Kidney (tissue), 14 donors: ENCODE data around the gene TMEM267. TPM values are rescaled to one million over a fixed set of nuclear protein-coding genes. Genes with fewer than 3 reads are reported as not detected.
"Not testable (repeated sequence)": the region's sequence is repeated elsewhere in the genome, so short reads cannot be mapped to it uniquely, and the experiment has no call there.

ENCODE experiments used
- DNase-seq, 5 donors: peaks; one replicate each; pipeline ENCODE4 v3.0.0-alpha.2; 2013 to 2020
- FAIRE-seq: peaks from 2 replicates; lab custom pipeline; 2012; peaks lifted over from hg19 to GRCh38; lab: Jason Lieb, UNC
- H3K27ac ChIP-seq, 2 donors: one replicate each; pipeline ENCODE4 v1.7.0; 2013; ENCODE audit warnings: low read depth in 2 of 2, low read length in 2 of 2, inconsistent platforms in 1 of 2
- H3K27me3 ChIP-seq: one replicate; pipeline ENCODE4 v1.7.1; 2013; ENCODE audit warnings: low read length, inconsistent platforms; ENCODE audit not compliant: control insufficient read depth, insufficient read depth
- H3K36me3 ChIP-seq, 3 donors: one replicate each; pipeline versions ENCODE4 v1.7.0 to v1.7.1; 2013; ENCODE audit warnings: low read length in 3 of 3, control low read depth in 1 of 3, inconsistent platforms in 1 of 3; ENCODE audit not compliant: insufficient read depth in 3 of 3, control insufficient read depth in 2 of 3
- H3K4me1 ChIP-seq, 3 donors: one replicate each; pipeline versions ENCODE4 v1.7.0 to v1.7.1; 2013; ENCODE audit warnings: low read length in 3 of 3, inconsistent platforms in 1 of 3, low read depth in 1 of 3; ENCODE audit not compliant: control insufficient read depth in 2 of 3, insufficient read depth in 2 of 3
- H3K4me3 ChIP-seq, 3 donors: one replicate each; pipeline versions ENCODE4 v1.7.0 to v1.8.1; 2013; ENCODE audit warnings: low read length in 3 of 3, control low read depth in 1 of 3, inconsistent platforms in 1 of 3
- H3K9ac ChIP-seq, 3 donors: one replicate each; pipeline versions ENCODE4 v1.7.0 to v1.7.1; 2013; ENCODE audit warnings: low read length in 3 of 3, control low read depth in 1 of 3, inconsistent platforms in 1 of 3
- H3K9me3 ChIP-seq, 3 donors: one replicate each; pipeline versions ENCODE4 v1.7.0 to v1.7.1; 2013; ENCODE audit warnings: low read length in 3 of 3, control low read depth in 1 of 3, inconsistent platforms in 1 of 3; ENCODE audit not compliant: control insufficient read depth in 2 of 3, insufficient read depth in 1 of 3
- CTCF ChIP-seq: IDR thresholded peaks from 3 replicates; pipeline ENCODE4 v1.5.1; 2012; ENCODE audit warnings: mild to moderate bottlenecking, moderate library complexity, borderline replicate concordance; ENCODE audit not compliant: insufficient read depth; ENCODE audit errors: extremely low read depth
- intact Hi-C: fragments of 100-400 bp; cut with DNase I; formaldehyde crosslinking; loops from one replicate; pipeline ENCODE4 v1.11.1; 2022
- polyA plus RNA-seq: library from polyadenylated mRNA; stranded (reverse); fragments of 350-450 nt; fragmentation: Illumina TruSeq; extraction: RNeasy Lipid Tissue Mini Kit (QIAGEN cat#74804); gene quantifications from one replicate; pipeline ENCODE4 v1.2.3, GENCODE V29; 2014; ENCODE audit warnings: low read depth, low replicate concordance; ENCODE audit not compliant: insufficient read depth
- total RNA-seq: library from RNA; stranded (reverse); fragmentation: NEBNext Ultra II Directional; extraction: Animal tissue kit (Norgen Biotek cat#: 25700); gene quantifications from one replicate; pipeline ENCODE4 v1.2.1, GENCODE V29; 2021
- donor health status: control.
- donor health status: control.
- donor health status: control.
- donor health status: control.
- donor health status: control.
- donor health status: DM: yes; HTN: yes; CAD: no.
- donor health status: Normal renal cell carcinoma (clear cell type).

Gene TMEM267
- total and polyA plus RNA-seq, 2 donors from 2014 or later = 7.1 to 24.1 TPM

GRCh38 chr5:43409809-43410271, 73.8 kb downstream of the TMEM267 start:
- H3K27me3 ChIP-seq = no peaks in the 10 kb centered on the region
- FAIRE-seq (no peak), DNase-seq (no peak)
- H3K36me3 ChIP-seq = no peaks in the 10 kb centered on the region
- H3K27ac ChIP-seq = no peak overlapping the region
- no peak overlapping the region for H3K4me3 ChIP-seq
- intact Hi-C loops = no loop called here
- no peaks in the 10 kb centered on the region for H3K4me1 ChIP-seq
- no peak overlapping the region for H3K9ac ChIP-seq
- no peak for TF ChIP-seq CTCF
- no peaks in the 10 kb centered on the region for H3K9me3 ChIP-seq

- intact Hi-C loops, FAIRE-seq, H3K9me3 ChIP-seq, H3K9ac ChIP-seq, H3K27ac ChIP-seq, H3K36me3 ChIP-seq, H3K27me3 ChIP-seq, H3K4me1 ChIP-seq, H3K4me3 ChIP-seq, DNase-seq: not testable (repeated sequence)
Observed at GRCh38 chr5:43402524-43403066, 81.1 kb downstream of the TMEM267 start.

- DNase-seq (no peak), FAIRE-seq (no peak)
- Histone ChIP-seq H3K4me1 (peaks cover 0 to 2% (median 0%) of the 10 kb centered on the region in 3 donors), H3K4me3 (no peak overlapping the region), H3K9ac (no peak overlapping the region), H3K27ac (no peak overlapping the region), H3K9me3 (no peaks in the 10 kb centered on the region), H3K36me3 (no peaks in the 10 kb centered on the region), H3K27me3 (no peaks in the 10 kb centered on the region)
- no peak for TF ChIP-seq CTCF
- intact Hi-C loops = no loop called here
Observed at GRCh38 chr5:43401827-43402226, 81.8 kb downstream of the TMEM267 start.

DNA sequence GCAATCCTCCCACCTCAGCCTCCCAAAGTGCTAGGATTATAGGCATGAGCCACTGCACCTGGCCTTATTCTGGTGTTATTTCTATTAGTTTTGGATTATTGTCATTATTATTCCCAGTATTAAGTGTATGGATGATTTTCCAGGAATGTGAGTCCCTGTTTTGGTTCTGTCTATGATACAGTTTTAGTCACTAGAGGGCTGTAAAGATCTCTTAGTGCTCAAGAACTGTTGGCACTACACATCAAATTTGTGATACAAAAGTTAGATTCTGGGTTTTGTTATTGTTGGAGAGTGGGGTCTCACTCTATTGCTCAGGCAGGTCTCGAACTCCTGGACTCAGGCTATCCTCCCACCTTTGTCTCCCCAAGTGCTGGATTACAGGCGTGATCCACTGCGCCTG, 83.6 kb downstream of the TMEM267 start:
- H3K9me3 ChIP-seq = no peaks in the 10 kb centered on the region
- FAIRE-seq (no peak), DNase-seq (no peak)
- TF ChIP-seq CTCF = peak; percentile 16
- no peaks in the 10 kb centered on the region for H3K36me3 ChIP-seq
- H3K27ac ChIP-seq = no peak overlapping the region
- H3K27me3 ChIP-seq = no peaks in the 10 kb centered on the region
- intact Hi-C loops = no loop called here
- no peak overlapping the region for H3K4me3 ChIP-seq
- H3K4me1 ChIP-seq = peaks cover 0 to 3% (median 0%) of the 10 kb centered on the region in 3 donors
- no peak overlapping the region for H3K9ac ChIP-seq
